ENCODE measurements around the gene ATP10A. TPM values are rescaled to one million over a fixed set of nuclear protein-coding genes. Genes with fewer than 3 reads are reported as not detected.

ATP10A gene
- total and polyA plus RNA-seq, 9 of the 15 experiments (the other 6 are each of a cell fraction or from before 2014, with no cell fraction given), result 0.09 TPM; not detected in 8

- DNase-seq (ENCODE audit: extremely low read depth in 1 of 4, low spot score in 3 of 4), result no peak
- FAIRE-seq, result no peak
- Histone ChIP-seq H3K4me1 (replicated peaks in 1 of 2; ENCODE audit: control insufficient read depth in 2 of 2, insufficient read depth in 2 of 2, low read length in 2 of 2) (no peaks in the 10 kb centered on the region), H3K4me2 (ENCODE audit: insufficient read depth, low read length) (no peak overlapping the region), H2AFZ (ENCODE audit: low read depth, low read length) (no peak overlapping the region), H3K9me3 (replicated peaks; ENCODE audit: control insufficient read depth, insufficient read depth, low read depth, low read length) (no peaks in the 10 kb centered on the region), H3K79me2 (ENCODE audit: control insufficient read depth, insufficient read depth, low read length) (no peaks in the 10 kb centered on the region), H3K36me3 (ENCODE audit: control insufficient read depth, insufficient read depth, low read length) (no peaks in the 10 kb centered on the region), H3K4me3 (no peak overlapping the region), H3K9ac (ENCODE audit: insufficient read depth in 1 of 2, low read depth in 2 of 2, low read length in 2 of 2) (no peak overlapping the region), H3K27ac (ENCODE audit: extremely low read depth, low read depth, low read length) (no peak overlapping the region), H3K9me1 (ENCODE audit: control insufficient read depth, insufficient read depth, low read length) (no peaks in the 10 kb centered on the region), H4K20me1 (replicated peaks; ENCODE audit: control insufficient read depth, insufficient read depth, low read length) (0 out of 2 replicates have a peak, but pooled peaks cover 4% of the 10 kb centered on the region), H3K27me3 (ENCODE audit: control insufficient read depth in 2 of 2, insufficient read depth in 2 of 2, low read length in 2 of 2) (no peaks in the 10 kb centered on the region; a peak in 1 of 5 replicates)
- 0% methylated on average over 11 of the region's 11 CpGs for WGBS (ENCODE audit: insufficient coverage, low coverage, missing lambda C conversion rate)
- no peak for ATAC-seq
- intact Hi-C loops (cut with micrococcal nuclease) (no loop called here), in situ Hi-C loops (cut with MboI) (no loop called here)
- ChIA-PET CTCF (ENCODE audit: low intra/inter-chr PET ratio) (no interaction called here), POLR2A (no interaction called here)
- no TSS peak for BruUV-seq (replicated peaks)
- no peak for TF ChIP-seq ZNF445 (CRISPR knock-in tag; IDR thresholded peaks at IDR 0.05; ENCODE audit: low read depth)
- no peak for TF ChIP-seq ZBED1 (IDR thresholded peaks at IDR 0.05)
- TF ChIP-seq ZNF197 (CRISPR knock-in tag; IDR thresholded peaks at IDR 0.05; ENCODE audit: low read depth), result no peak
- no peak for TF ChIP-seq MYNN (IDR thresholded peaks at IDR 0.05)
- TF ChIP-seq MYNN (CRISPR knock-in tag; IDR thresholded peaks at IDR 0.05), result no peak
- TF ChIP-seq FOXK1 (CRISPR knock-in tag; IDR thresholded peaks at IDR 0.05; ENCODE audit: borderline replicate concordance), result no peak
- no peak for TF ChIP-seq CLOCK (CRISPR knock-in tag; IDR thresholded peaks at IDR 0.05; ENCODE audit: borderline replicate concordance)
- no peak for TF ChIP-seq NCOA4 (IDR thresholded peaks at IDR 0.05; ENCODE audit: partially characterized antibody)
- TF ChIP-seq ZC3H8 (IDR thresholded peaks at IDR 0.05), result no peak
- no peak for TF ChIP-seq AFF4 (CRISPR knock-in tag; IDR thresholded peaks at IDR 0.05)
- no peak for TF ChIP-seq GMEB1 (CRISPR knock-in tag; IDR thresholded peaks at IDR 0.05)
- no peak for TF ChIP-seq PHF20 (IDR thresholded peaks at IDR 0.05; ENCODE audit: partially characterized antibody)
- TF ChIP-seq ZNF175 (CRISPR knock-in tag; IDR thresholded peaks at IDR 0.05; ENCODE audit: low read depth), result no peak
- no peak for TF ChIP-seq ELF4 (CRISPR knock-in tag; IDR thresholded peaks at IDR 0.05)
- TF ChIP-seq ZNF253 (CRISPR knock-in tag; conservative IDR thresholded peaks at IDR 0.05), result no peak
- TF ChIP-seq HDAC3 (IDR thresholded peaks at IDR 0.05; ENCODE audit: borderline replicate concordance, partially characterized antibody), result no peak
- no peak for TF ChIP-seq ZNF41 (CRISPR knock-in tag; conservative IDR thresholded peaks at IDR 0.05)
Observed at GRCh38 chr15:25830844-25831451, 32.2 kb downstream of the ATP10A start.
